Lower leg skin (tissue), 3 donors: ENCODE measurements around the gene CCDC102A.

Source experiments
- CTCF ChIP-seq, 3 donors: fragments of 450-650 bp; IDR thresholded peaks; one replicate each; pipeline ENCODE4 v1.5.1; 2016; ENCODE audit warnings: antibody characterized with exemption in 3 of 3, mild to moderate bottlenecking in 3 of 3, moderate library complexity in 2 of 3
- POLR2A ChIP-seq, 2 donors: fragments of 450-650 bp; IDR thresholded peaks; one replicate each; pipeline ENCODE4 v1.6.1; 2016 to 2017; ENCODE audit warnings: antibody characterized with exemption in 2 of 2, mild to moderate bottlenecking in 1 of 2, moderate library complexity in 1 of 2

GRCh38 chr16:57473906-57474305, 62.5 kb downstream of the CCDC102A start:
- TF ChIP-seq CTCF (IDR thresholded peaks at IDR 0.05) (no peak), POLR2A (IDR thresholded peaks at IDR 0.05) (no peak)
